ENCODE data around the gene EPB41L4B. TPM values are rescaled to one million over a fixed set of nuclear protein-coding genes. Genes with fewer than 3 reads are reported as not detected.

The EPB41L4B gene
- total and polyA plus RNA-seq, 2 of the 13 experiments (the other 11 are each of a cell fraction or from before 2014, with no cell fraction given) = 17.6 to 22.1 TPM

- TF ChIP-seq HNRNPK (IDR thresholded peaks at IDR 0.05; ENCODE audit: low read depth, low read length, poor library complexity, severe bottlenecking) (no peak), SOX6 (IDR thresholded peaks at IDR 0.05) (no peak), SOX6 (CRISPR knock-in tag; IDR thresholded peaks at IDR 0.05) (peak; percentile 62; the same call in 1 of the 2 replicates), ZNF557 (CRISPR knock-in tag; IDR thresholded peaks at IDR 0.05) (no peak), NR2F6 (IDR thresholded peaks at IDR 0.05) (peak; percentile 48), NR2F6 (CRISPR knock-in tag; IDR thresholded peaks at IDR 0.05) (peak; percentile 70), ATF3 (CRISPR knock-in tag; IDR thresholded peaks at IDR 0.05) (no peak), TCF7 (IDR thresholded peaks at IDR 0.05; ENCODE audit: low read depth) (peak; percentile 72), GATA4 (IDR thresholded peaks at IDR 0.05; ENCODE audit: borderline replicate concordance, low read depth) (0 out of 2 replicates have a peak, but pooled peaks have one; percentile 24), ARID5B (CRISPR knock-in tag; IDR thresholded peaks at IDR 0.05) (peak; percentile 25; the same call in 1 of the 2 replicates), ZSCAN22 (CRISPR knock-in tag; IDR thresholded peaks at IDR 0.05) (no peak), KLF11 (CRISPR knock-in tag; IDR thresholded peaks at IDR 0.05) (no peak), NRL (CRISPR knock-in tag; IDR thresholded peaks at IDR 0.05; ENCODE audit: borderline replicate concordance) (no peak), MIER3 (CRISPR knock-in tag; IDR thresholded peaks at IDR 0.05; ENCODE audit: borderline replicate concordance) (no peak), HNF4A (CRISPR knock-in tag; IDR thresholded peaks at IDR 0.05) (0 out of 2 replicates have a peak, but pooled peaks have one; percentile 9), ZNF329 (CRISPR knock-in tag; IDR thresholded peaks at IDR 0.05; ENCODE audit: low read depth) (no peak), ZFP1 (CRISPR knock-in tag; IDR thresholded peaks at IDR 0.05) (no peak), PAXIP1 (CRISPR knock-in tag; conservative IDR thresholded peaks at IDR 0.05) (peak; percentile 39; the same call in 1 of the 2 replicates), NFE2 (CRISPR knock-in tag; IDR thresholded peaks at IDR 0.05) (no peak), NCOA2 (CRISPR knock-in tag; IDR thresholded peaks at IDR 0.05) (peak; percentile 83), ARNT (IDR thresholded peaks at IDR 0.05) (no peak), IKZF5 (CRISPR knock-in tag; IDR thresholded peaks at IDR 0.05) (no peak), ARNT2 (CRISPR knock-in tag; IDR thresholded peaks at IDR 0.05; ENCODE audit: low read depth) (no peak), HMG20A (CRISPR knock-in tag; IDR thresholded peaks at IDR 0.05; ENCODE audit: borderline replicate concordance) (peak; percentile 52; the same call in 1 of the 2 replicates), SOX13 (IDR thresholded peaks at IDR 0.05) (no peak), SOX13 (CRISPR knock-in tag; conservative IDR thresholded peaks at IDR 0.05 in 1 of 2, IDR thresholded peaks at IDR 0.05 in 1 of 2) (peak in 1 of 2 experiments; percentile 56; a peak in 1 of 4 replicates)
These were observed 138.3 kb downstream of the EPB41L4B start (continued) for GRCh38 chr9:109182550-109182939.

Measured in HepG2 (cell line).